Urothelium cell line (cell line): ENCODE measurements around the gene JMJD6.
"Not testable (repeated sequence)": the region's sequence is repeated elsewhere in the genome, so short reads cannot be mapped to it uniquely, and the experiment has no call there.

ENCODE experiments used
- DNase-seq: peaks from one replicate; pipeline ENCODE4 v3.0.0; 2011; ENCODE audit warnings: low spot score, mixed read lengths
- FAIRE-seq: peaks from 2 replicates; lab custom pipeline; 2011; peaks lifted over from hg19 to GRCh38; lab: Jason Lieb, UNC

The JMJD6 gene

GRCh38 chr17:76720211-76720610, 6.2 kb downstream of the JMJD6 start:
- no peak for FAIRE-seq
- DNase-seq: no peak

- FAIRE-seq (no peak), DNase-seq (no peak)
These were observed 7.9 kb downstream of the JMJD6 start for GRCh38 chr17:76718516-76718915.

GRCh38 chr17:76716839-76717215, 9.6 kb downstream of the JMJD6 start:
- FAIRE-seq (no peak), DNase-seq (no peak)

DNA sequence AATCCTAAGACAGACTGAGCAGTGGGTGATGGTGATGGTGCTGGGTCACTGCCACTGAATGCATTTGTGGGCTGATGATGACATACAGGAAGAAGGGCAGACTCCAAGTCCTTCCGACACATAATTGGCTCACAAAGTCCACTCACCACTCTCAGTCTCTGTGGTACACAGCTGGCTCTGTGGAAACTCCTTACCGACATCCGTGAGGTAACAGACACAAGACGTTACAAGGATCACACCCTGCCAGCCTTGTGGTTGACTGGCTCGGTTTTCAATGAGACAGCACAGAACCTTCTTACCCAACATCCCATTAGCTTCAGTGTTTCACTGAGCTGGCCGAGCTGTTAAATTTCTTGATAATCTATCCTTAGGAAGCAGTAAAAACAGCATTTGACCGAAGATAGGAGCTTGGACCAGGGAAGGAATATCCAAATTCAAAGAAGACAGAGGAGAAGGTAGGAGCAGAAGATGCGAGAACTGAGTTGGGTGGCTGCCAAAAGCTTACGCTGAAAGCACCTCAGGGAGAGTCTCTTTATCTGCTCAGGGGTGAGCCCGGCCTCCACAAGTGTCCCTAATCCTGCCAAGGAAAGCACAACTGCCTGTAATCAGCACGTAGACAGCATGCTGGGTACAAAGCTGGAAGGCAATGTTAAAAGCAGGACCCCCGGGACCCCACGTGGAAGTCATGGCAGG, 10.1 kb downstream of the JMJD6 start:
- no peak for DNase-seq

GRCh38 chr17:76715496-76715830, 10.9 kb downstream of the JMJD6 start:
- DNase-seq (no peak), FAIRE-seq (no peak)

More for the DNA sequence above, 10.1 kb downstream of the JMJD6 start:
- no peak for FAIRE-seq

DNA sequence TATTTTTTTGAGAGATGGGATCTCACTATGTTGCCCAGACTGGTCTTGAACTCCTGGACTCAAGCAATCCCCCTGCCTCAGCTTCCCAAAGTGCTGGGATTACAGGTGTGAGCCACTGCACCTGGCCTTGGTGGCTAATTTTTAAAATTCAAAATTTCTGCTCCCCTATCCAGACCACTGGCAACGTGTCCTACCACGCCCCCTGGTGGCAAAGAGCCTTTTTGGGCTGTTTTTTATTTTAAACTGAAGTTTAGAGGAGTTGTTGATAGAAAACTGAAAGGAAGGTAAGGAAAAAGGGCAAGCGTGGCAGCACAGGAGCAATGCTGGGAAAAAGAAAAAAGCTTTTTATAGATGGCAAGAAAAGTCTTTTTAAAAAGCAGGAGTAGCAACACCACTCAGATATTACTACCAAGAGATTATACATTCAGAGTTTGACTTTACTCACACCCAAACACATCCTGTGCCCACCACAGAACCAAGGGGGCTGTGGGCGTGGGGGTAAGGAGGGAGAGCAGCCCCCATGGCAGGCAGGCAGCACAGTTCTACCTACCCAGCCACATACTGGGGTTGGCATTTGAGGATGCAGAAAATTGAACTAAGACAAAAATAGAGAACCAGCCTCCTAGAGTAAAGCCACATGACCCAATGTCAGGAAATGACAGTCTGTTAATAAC, 11.4 kb downstream of the JMJD6 start:
- peak; percentile 65 for DNase-seq
- FAIRE-seq: no peak

DNA sequence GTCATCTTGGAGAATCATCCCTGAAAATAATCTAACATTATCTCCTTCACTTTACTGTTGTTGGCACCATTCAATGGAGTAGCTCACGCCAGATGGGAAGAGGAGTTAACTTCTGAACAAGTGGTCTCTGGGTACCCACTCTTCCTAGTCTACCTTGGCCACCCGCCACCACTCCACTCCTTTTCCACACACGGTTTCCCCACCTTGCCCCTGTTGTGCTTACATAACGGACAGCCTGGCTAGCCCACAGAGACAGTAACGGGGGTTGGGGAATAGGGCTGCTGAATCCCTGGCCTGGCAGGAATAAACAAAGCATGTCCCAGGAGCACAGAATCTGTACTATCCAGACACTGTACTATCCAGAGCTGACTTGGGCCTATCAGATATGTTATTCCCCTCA, 12.1 kb downstream of the JMJD6 start:
- no peak for FAIRE-seq
- no peak for DNase-seq

DNA sequence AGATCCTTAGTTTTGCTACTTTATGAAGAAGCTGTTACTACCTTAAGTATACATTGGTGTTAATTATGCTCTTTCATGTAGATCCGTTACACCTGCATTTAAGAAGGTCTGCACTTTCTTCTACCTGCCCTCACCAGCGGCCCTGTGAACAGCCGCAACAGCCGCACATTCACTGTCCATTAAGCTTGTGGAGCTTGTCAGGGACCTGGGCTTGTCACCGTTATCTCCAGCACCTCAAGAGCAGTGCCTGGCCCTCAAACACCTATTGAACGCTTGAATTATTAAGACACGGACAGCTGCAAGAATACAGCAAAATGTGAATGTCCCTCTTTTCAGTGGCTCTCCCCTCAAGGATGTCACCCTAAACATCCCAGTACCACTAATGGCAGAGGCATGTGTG, 12.6 kb downstream of the JMJD6 start:
- FAIRE-seq (no peak), DNase-seq (no peak)

DNA sequence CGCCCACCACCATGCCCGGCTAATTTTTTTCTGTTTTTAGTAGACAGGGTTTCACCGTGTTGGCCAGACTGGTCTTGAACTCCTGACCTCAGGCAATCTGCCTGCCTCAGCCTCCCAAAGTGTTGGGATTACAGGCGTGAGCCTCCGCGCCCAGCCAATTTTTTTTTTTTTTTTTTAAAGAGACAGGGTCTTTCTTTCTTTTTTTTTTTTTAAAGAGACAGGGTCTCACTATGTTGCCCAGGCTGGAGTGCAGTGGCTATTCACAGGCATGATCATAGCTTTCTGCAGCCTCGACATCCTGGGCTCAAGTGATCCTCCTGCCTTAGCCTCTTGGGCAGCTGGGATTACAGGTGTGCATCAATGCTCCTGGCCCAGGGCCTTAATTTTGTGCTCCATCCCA, 14.1 kb downstream of the JMJD6 start:
- not testable (repeated sequence) for DNase-seq, FAIRE-seq

GRCh38 chr17:76710863-76711611, 15.4 kb downstream of the JMJD6 start, which contains the start of gene MXRA7:
MXRA7 (minus strand) TSS chr17:76710965; CDS start chr17:76710946, 19 bp downstream.
- DNase-seq: peak; percentile 93
- FAIRE-seq: peak; percentile 85

GRCh38 chr17:76709951-76710862, 16.2 kb downstream of the JMJD6 start:
- DNase-seq: peak; percentile 40
- FAIRE-seq: not testable (repeated sequence)

- peak; percentile 42 for FAIRE-seq
- peak; percentile 92 for DNase-seq
These were observed 17.1 kb downstream of the JMJD6 start for GRCh38 chr17:76709077-76709950.

- no peak for FAIRE-seq
- no peak for DNase-seq
These were observed 18.2 kb downstream of the JMJD6 start for GRCh38 chr17:76707985-76708807.

DNA sequence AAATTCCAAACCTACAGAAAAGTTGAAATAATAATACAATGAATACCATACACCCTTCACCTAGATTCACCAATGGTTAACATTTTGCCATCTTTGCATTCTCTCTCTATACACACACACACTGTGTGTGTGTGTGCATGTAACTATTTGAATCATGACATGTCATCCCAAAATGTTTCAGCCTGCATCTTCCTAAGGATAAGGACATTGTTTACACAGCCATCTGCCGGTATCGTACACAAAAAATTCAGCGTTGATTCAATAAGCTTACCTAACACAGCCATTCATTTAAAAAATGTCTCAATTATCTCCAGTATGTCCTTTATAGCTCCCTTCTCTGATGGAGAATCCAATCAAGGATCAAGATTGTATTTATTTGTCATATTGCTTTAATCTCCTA, 19.6 kb downstream of the JMJD6 start:
- no peak for DNase-seq
- peak; percentile 40 for FAIRE-seq

DNA sequence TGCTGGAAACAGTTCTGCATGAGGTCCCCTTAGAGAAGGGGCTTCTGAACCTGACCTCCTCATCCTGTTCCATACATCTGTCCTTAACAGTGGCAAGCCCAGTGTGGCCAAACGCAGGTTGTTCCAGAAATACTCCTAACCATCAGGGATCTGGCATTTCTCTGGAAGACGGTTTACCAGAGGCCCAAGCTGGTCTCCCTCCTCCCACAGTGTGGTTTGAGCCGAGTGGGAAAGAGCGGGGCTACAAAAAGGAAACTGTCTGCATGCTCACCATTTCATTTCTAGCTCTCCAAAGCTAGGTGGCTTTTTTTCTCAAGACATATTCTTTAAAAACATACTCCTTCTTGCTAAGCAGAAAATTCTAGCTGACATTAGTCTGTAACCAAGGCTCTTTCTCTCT, 21.6 kb downstream of the JMJD6 start:
- no peak for DNase-seq
- FAIRE-seq: no peak

DNA sequence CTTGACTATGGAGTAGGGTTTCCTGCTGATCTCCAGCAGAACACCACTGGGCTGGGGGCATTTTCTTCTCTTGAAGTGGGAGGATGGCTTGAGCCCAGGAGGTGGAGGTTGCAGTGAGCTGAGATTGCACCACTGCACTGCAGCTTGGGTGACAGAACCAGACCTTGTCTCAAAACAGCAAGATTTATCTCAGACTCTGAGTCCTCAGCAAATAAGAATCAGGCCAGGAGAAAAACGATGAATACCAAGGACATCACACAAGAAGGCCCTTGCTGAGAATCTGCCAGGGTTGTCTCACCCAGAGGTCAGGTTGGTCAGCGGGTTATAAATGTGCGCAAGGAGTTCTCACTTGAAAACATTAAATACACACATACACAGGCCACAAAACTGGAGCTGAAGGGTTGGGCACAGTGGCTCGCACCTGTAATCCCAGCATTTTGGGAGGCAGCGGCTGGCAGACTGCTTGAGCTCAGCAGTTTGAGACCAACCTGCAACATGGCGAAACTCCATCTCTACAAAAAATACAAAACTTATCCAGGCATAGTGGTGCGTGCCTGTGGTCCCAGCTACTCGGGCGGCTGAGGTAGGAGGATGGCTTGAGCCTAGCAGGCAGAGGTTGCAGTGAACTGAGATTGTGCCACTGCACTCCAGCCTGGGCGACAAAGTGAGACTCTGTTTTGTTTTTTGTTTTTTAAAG, 23.3 kb downstream of the JMJD6 start:
- DNase-seq (no peak), FAIRE-seq (no peak)

GRCh38 chr17:76702076-76702475, 24.3 kb downstream of the JMJD6 start:
- FAIRE-seq: peak; percentile 30
- no peak for DNase-seq

- FAIRE-seq: no peak
These were observed 24.9 kb downstream of the JMJD6 start for GRCh38 chr17:76701471-76701967.

More at GRCh38 chr17:76701471-76701967, 24.9 kb downstream of the JMJD6 start:
- DNase-seq: no peak
